HCT116 (cell line): ENCODE results near the gene TAGLN3. TPM values are rescaled to one million over a fixed set of nuclear protein-coding genes. Genes with fewer than 3 reads are reported as not detected.

Experiments
- ATAC-seq: fragments of 200-7000 bp; cut with Tn5 transposase; 2 replicates; pipeline ENCODE4 v1.9.1; 2020; ENCODE audit warnings: mild to moderate bottlenecking, moderate library complexity
- BruUV-seq: library from RNA; stranded (reverse); fragments of 400-500 nt; replicated peaks from 2 replicates; lab custom pipeline; 2021; lab: Mats Ljungman, UMichigan
- CTCF ChIA-PET: fragments of 300-600 bp; sonication (Branson Sonifier 250); formaldehyde crosslinking; loops from one replicate; lab custom pipeline; 2021; ENCODE audit warnings: antibody characterized with exemption; lab: Charles Lee
- POLR2A ChIA-PET: fragments of 300-600, 350-600 bp; sonication (Branson Sonifier 250); formaldehyde crosslinking; loops from one replicate; lab custom pipeline; 2021; ENCODE audit warnings: antibody characterized with exemption; lab: Charles Lee
- RAD21 ChIA-PET, 2 experiments: fragments of 300-600 bp; sonication (Branson Sonifier 250); formaldehyde crosslinking; loops; one replicate each; lab custom pipeline; 2023; ENCODE audit warnings: low total read pairs in 2 of 2; ENCODE audit not compliant: uncharacterized antibody in 2 of 2, unreplicated experiment in 2 of 2, low non-redundant PET in 1 of 2; lab: Charles Lee
- DNase-seq: peaks from one replicate; pipeline ENCODE4 v3.0.0-alpha.2; 2010; ENCODE audit warnings: low read depth, low spot score
- H2AFZ ChIP-seq: fragments of 200-600 bp; shearing (Covaris generic), sonication (generic); 2 replicates; pipeline ENCODE4 v1.6.1; 2017; ENCODE audit warnings: low read depth, mixed run types, mixed read lengths, antibody characterized with exemption, low read length; ENCODE audit not compliant: poor library complexity, severe bottlenecking
- H3K27ac ChIP-seq: 2 replicates; pipeline ENCODE4 v1.5.1; 2012; ENCODE audit warnings: low read depth, low read length
- H3K27me3 ChIP-seq: fragments of 200-600 bp; sonication (generic); 2 replicates; pipeline ENCODE4 v1.6.1; 2016; ENCODE audit warnings: mixed run types, low read length, mixed read lengths; ENCODE audit not compliant: insufficient read depth
- H3K36me3 ChIP-seq, 2 experiments: fragments of 200-500 bp in 1 of 2; fragments of 200-600 bp in 1 of 2; sonication (Bioruptor generic) in 1 of 2; sonication (generic) in 1 of 2; 2 replicates each; pipeline versions ENCODE4 v1.5.1 to v1.6.1; 2014 to 2016; ENCODE audit warnings: low read length in 2 of 2, inconsistent platforms in 1 of 2, mixed read lengths in 1 of 2, mixed run types in 1 of 2; ENCODE audit not compliant: insufficient read depth in 2 of 2, control insufficient read depth in 1 of 2
- H3K4me1 ChIP-seq, 2 experiments: fragments of 200-600 bp in 1 of 2; sonication (generic) in 1 of 2; 2 replicates each; pipeline versions ENCODE4 v1.5.1 to v1.6.1; 2012 to 2017; ENCODE audit warnings: low read length in 2 of 2, inconsistent platforms in 1 of 2, mild to moderate bottlenecking in 1 of 2, mixed read lengths in 1 of 2, mixed run types in 1 of 2, moderate library complexity in 1 of 2; ENCODE audit not compliant: insufficient read depth in 2 of 2, control insufficient read depth in 1 of 2
- H3K4me2 ChIP-seq: fragments of 200-600 bp; sonication (generic); 2 replicates; pipeline ENCODE4 v1.6.1; 2017; ENCODE audit warnings: mixed run types, low read length, mixed read lengths
- H3K4me3 ChIP-seq, 2 experiments: fragments of 200-600 bp in 1 of 2; sonication (generic) in 1 of 2; replicated peaks in 1 of 2; 2 replicates each; pipeline ENCODE4 v1.5.1; 2011 to 2016; ENCODE audit warnings: low read length in 2 of 2, control low read depth in 1 of 2, low read depth in 1 of 2, mild to moderate bottlenecking in 1 of 2, mixed read lengths in 1 of 2, mixed run types in 1 of 2
- H3K79me2 ChIP-seq: fragments of 200-600 bp; sonication (generic); 2 replicates; pipeline ENCODE4 v1.6.1; 2017; ENCODE audit warnings: mild to moderate bottlenecking, mixed run types, low read length, moderate library complexity, mixed read lengths; ENCODE audit not compliant: insufficient read depth
- H3K9ac ChIP-seq: fragments of 200-600 bp; sonication (generic); 2 replicates; pipeline ENCODE4 v1.6.1; 2016; ENCODE audit warnings: low read length, mixed read lengths
- H3K9me2 ChIP-seq: fragments of 200-600 bp; sonication (generic), shearing (Covaris generic); 2 replicates; pipeline ENCODE4 v1.6.1; 2017; ENCODE audit warnings: mixed run types, mild to moderate bottlenecking, moderate library complexity; ENCODE audit not compliant: insufficient read depth
- H3K9me3 ChIP-seq, 2 experiments: fragments of 200-500 bp in 1 of 2; fragments of 200-600 bp in 1 of 2; sonication (Bioruptor generic) in 1 of 2; sonication (generic) in 1 of 2; 2 replicates each; pipeline ENCODE4 v1.6.1; 2014 to 2017; ENCODE audit warnings: low read length in 2 of 2, mixed read lengths in 2 of 2, inconsistent platforms in 1 of 2, low read depth in 1 of 2, mild to moderate bottlenecking in 1 of 2, mixed run types in 1 of 2, moderate library complexity in 1 of 2; ENCODE audit not compliant: control insufficient read depth in 1 of 2, insufficient read depth in 1 of 2
- H4K20me1 ChIP-seq: fragments of 200-600 bp; sonication (generic), shearing (Covaris generic); 2 replicates; pipeline ENCODE4 v1.6.1; 2017; ENCODE audit warnings: mixed run types, mild to moderate bottlenecking, moderate library complexity; ENCODE audit not compliant: insufficient read depth
- ATF3 ChIP-seq: IDR thresholded peaks from 2 replicates; pipeline ENCODE4 v1.6.1; 2012
- CBX3 ChIP-seq: IDR thresholded peaks from 2 replicates; pipeline ENCODE4 v1.6.1; 2012; ENCODE audit warnings: low read depth
- EZH2phosphoT487 ChIP-seq: fragments of 200-600 bp; IDR thresholded peaks from 2 replicates; pipeline ENCODE4 v1.6.1; 2018; ENCODE audit warnings: antibody characterized with exemption, borderline replicate concordance
- JUND ChIP-seq: IDR thresholded peaks from 2 replicates; pipeline ENCODE4 v1.6.1; 2012
- RAD21 ChIP-seq: IDR thresholded peaks from 2 replicates; pipeline ENCODE4 v1.6.1; 2012; ENCODE audit warnings: low read depth, mild to moderate bottlenecking
- SIN3A ChIP-seq: IDR thresholded peaks from 2 replicates; pipeline ENCODE4 v1.6.1; 2012; ENCODE audit warnings: low read depth
- SRF ChIP-seq: IDR thresholded peaks from 2 replicates; pipeline ENCODE4 v1.6.1; 2012; ENCODE audit warnings: low read depth
- TCF7L2 ChIP-seq: IDR thresholded peaks from 2 replicates; pipeline ENCODE4 v1.7.0; 2011; ENCODE audit warnings: borderline replicate concordance, inconsistent platforms; ENCODE audit not compliant: insufficient read depth, insufficient read length; ENCODE audit errors: extremely low read depth
- intact Hi-C: fragments of 100-400 bp; cut with micrococcal nuclease; formaldehyde crosslinking; loops from 2 replicates; pipeline ENCODE4 v1.10.0; 2022
- total RNA-seq: library from RNA; stranded (reverse); gene quantifications from one replicate; pipeline ENCODE4 v1.2.1, GENCODE V29; 2021; ENCODE audit not compliant: unreplicated experiment

Gene TAGLN3
- total RNA-seq, 1 experiment from 2014 or later = 0.64 TPM

GRCh38 chr3:112061152-112061551 lies 62.4 kb downstream of the TAGLN3 start:
- H3K79me2 ChIP-seq = no peaks in the 10 kb centered on the region
- ATAC-seq (no peak), DNase-seq (no peak)
- no peaks in the 10 kb centered on the region for H3K36me3 ChIP-seq
- H3K9ac ChIP-seq = no peak overlapping the region
- no peak overlapping the region for H2AFZ ChIP-seq
- H3K4me1 ChIP-seq = 0 out of 4 replicates have a peak, but pooled peaks cover 0 to 3% of the 10 kb centered on the region in 2 experiments
- intact Hi-C loops = no loop called here
- ChIA-PET POLR2A (no interaction called here), CTCF (no interaction called here)
- no peak overlapping the region for H3K4me3 ChIP-seq
- H4K20me1 ChIP-seq = no peaks in the 10 kb centered on the region
- H3K27me3 ChIP-seq = no peaks in the 10 kb centered on the region
- H3K9me2 ChIP-seq = no peaks in the 10 kb centered on the region
- no peak overlapping the region for H3K4me2 ChIP-seq
- TF ChIP-seq SRF (no peak), ATF3 (no peak), EZH2phosphoT487 (no peak), SIN3A (no peak), TCF7L2 (no peak), RAD21 (no peak), JUND (no peak), CBX3 (no peak)
- TF ChIP-seq, all 23 proteins: peak for 0
- RAD21 ChIA-PET = no interaction called here
- no TSS peak for BruUV-seq
- no peaks in the 10 kb centered on the region for H3K9me3 ChIP-seq
- no peak overlapping the region for H3K27ac ChIP-seq

Other genes with a start within 250 kb of the TAGLN3 start
- 143 TPM for gene PHLDB2, start 139.7 kb upstream of the TAGLN3 start, total RNA-seq
- gene ABHD10, start 19.9 kb upstream of the TAGLN3 start, total RNA-seq = 295 TPM
- not detected for gene TMPRSS7, start 35.8 kb downstream of the TAGLN3 start, total RNA-seq
- 14.3 TPM for gene C3orf52, start 87.5 kb downstream of the TAGLN3 start, total RNA-seq
- gene GCSAM, start 134.3 kb downstream of the TAGLN3 start, total RNA-seq = not detected